ENCODE results near the gene CDH4.

CDH4 gene

DNA sequence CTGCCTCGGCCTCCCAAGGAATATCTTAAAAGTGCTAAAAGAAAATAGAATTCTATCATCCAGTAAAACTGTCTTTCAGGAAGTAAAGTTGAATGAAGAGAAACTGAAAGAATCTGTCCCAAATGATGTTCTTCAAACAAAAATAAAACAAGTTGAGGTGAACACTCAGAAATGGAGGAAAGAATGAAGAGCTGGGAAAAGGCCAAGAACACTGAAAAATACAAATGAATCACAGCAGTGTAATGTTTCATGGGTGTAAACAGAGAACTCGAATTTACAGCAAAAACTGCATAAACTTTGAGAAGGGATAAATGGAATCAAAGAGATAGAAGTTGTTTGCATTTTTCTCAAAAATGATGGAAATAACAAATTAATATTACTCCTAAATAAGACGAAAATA, 496.3 kb downstream of the CDH4 start:
- DNase-seq, result no peak

DNA sequence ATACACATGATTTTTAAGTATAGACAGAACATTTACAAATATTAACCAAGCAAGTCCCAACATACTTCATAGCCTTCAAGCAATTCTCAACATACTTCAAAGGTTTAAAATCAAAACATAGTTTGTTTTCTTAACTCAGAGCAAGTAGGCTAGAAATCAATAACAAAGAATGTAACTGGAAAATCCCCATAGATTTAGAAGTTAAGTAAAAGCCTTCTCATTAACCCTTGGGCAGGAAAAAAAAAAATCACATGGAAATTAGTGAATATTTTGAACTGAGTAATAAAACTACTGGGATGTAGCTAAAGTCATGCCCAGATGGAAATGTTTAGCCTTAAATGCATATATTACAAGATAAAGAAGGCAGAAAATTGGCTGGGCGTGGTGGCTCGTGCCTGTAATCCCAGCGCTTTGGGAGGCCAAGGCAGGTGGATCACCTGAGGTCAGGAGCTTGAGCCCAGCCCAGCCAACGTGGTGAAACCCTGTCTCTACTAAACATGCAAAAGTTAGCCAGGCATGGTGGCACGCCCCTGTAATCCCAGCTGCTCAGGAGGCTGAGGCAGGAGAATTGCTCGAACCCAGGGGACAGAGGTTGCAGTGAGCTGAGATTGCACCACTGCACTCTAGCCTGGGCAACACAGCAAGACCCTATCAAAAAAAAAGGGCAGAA, 497.5 kb downstream of the CDH4 start:
- DNase-seq, result no peak

DNA sequence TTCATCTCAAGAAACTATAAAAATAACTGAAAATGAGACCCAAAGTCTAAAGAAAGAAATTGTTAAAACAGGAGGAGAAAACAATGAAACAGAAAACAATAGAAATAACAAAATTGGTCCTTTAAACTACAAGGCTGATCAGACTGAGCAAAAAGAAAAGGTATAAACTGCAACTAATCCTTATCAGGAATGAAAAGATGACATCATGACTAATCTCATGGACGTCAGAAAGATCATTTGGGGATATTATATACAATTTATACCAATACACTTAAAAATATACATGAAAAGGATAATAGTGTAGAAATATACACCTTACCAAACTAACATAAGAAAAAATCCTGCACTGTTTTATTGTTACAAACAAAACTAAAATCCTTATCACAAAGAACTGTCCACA, 498.0 kb downstream of the CDH4 start:
- no peak for DNase-seq

GRCh38 chr20:61752576-61752975, 500.5 kb downstream of the CDH4 start:
- DNase-seq, result no peak

DNA sequence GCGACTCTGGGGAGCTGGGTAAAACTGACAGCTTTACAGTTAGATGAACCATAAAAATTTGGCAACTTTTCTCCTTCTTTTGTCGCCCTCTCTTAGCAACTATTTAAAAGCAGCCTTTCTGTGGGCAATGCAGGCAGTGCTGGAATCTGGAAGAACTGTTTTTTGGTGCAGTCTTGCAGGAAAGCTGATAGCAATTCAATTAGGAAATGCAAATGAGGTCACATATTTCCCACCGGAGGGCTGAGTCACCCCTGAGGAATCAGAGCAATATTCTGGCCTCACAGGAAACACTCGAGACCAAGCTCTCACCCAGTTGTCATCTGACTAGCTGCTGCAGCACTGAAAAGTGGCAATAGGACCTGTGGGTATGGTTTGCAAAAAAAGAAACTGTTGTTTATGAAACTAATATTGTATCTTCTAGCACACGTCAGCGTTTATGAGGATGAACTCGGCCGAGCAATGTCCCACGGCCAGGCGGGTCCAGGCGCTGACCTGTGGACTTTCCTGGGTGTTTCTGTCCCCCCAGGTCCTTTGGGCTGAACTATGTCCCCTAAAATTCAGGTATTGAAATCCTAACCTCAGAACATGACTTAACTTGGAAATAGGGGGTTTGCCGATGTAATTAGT, 501.4 kb downstream of the CDH4 start:
- no peak for DNase-seq

DNA sequence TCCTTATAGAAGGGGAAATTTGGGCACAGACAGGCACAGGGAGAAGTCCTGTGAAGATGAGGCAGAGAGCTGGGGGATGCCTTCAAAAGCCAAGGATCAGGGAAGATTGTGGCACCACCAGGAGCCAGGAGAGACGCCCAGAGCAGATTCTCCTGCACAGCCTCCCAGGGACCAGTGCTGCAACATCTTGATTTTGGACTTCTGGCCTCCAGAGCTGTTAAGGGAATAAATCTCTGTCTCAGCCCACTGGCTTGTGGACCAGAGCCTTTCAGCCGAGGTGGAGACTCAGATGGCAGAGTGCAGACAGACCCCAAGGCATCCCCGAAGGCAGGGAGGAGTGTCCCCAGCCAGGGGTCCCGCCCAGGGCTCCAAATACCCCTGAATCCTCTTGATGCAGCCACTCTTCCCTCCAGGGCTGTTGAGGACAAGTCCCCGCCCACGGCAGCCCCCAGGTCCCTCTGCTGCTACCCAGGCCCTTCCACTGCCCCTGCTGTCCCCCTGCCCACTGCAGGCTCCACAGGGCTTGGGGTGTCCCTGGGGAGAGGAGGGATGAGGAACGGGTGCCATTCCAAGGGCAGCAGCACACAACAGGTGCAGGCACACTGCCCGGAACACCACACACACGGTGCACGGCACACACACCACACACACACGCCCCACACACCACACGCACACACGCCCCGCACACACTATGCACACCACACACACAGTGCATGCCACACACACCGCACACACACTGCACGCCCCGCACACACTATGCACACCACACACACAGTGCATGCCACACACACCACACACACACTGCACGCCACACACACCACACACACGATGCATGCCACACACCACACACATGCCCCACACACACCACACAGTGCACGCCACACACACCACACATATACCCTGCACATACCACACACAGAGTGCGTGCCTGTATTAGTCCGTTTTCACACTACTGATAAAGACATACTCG, 502.2 kb downstream of the CDH4 start:
- no peak for DNase-seq

DNA sequence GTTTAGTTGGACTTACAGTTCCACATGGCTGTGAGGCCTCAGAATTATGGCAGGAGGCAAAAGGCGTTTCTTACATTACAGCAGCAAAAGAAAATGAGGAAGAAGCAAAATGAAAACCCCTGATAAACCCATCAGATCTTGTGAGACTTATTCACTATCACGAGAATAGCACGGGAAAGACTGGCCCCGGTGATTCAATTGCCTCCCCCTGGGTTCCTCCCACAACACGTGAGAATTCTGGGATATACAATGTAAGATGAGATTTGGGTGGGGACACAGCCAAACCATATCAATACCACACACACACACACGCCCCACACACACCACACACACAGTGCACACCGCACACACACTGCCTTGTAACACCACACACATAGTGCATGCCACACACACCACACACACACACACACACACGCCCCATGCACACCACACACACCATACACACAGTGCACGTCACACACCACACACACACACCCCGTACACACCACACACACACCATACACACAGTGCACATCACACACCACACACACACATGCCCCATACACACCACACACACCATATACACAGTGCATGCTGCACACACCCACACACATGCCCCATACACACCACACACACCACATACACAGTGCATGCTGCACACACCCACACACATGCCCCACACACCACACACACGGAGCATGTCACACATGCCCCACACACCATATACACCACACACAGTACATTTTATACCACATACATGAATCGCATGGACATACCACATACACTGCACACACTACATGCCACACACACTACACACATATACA, 503.1 kb downstream of the CDH4 start:
- no peak for DNase-seq

DNA sequence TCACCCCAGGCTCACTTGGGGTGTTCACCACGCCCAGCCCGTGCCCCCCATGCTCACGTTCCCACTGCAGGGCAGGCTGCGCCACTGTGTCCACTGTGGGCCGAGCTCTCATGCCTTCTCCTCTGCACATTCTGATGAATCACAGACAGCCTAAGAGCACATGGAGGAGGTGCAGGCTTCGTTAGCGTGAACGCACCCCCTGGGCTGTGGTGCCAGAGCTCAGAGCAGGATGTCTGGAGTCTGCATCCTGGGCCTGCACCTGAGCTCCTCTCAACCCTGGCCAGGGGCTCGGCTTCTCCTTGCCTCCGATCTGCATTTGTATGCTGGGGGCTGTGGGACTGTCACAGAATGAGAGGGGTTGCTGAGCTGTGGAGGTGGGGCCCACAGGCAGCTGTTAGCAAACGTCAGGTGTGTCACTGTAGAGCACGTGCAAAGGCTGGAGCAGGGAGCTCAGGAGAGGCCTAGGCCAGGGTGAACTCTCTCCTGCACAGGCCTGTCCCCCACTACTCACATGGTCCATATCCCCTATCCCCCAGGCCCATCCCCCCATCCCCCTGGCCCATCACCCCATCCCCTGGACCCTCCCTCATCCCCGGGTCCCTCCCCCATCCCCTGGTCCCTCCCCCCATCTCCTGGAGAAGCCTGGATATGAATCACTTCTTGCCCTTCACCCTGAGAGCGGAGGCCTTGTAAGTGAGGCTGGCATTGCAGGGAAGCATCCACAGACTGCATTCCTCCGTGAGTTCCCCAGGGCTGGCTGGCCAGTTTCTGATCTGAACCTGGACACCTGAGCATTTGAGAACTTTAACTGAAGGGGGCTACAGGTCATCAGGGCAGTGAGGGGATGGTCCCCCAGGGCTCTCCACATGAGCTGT, 504.1 kb downstream of the CDH4 start:
- DNase-seq, result no peak

GRCh38 chr20:61756966-61757677, 505.1 kb downstream of the CDH4 start:
- DNase-seq, result no peak

DNA sequence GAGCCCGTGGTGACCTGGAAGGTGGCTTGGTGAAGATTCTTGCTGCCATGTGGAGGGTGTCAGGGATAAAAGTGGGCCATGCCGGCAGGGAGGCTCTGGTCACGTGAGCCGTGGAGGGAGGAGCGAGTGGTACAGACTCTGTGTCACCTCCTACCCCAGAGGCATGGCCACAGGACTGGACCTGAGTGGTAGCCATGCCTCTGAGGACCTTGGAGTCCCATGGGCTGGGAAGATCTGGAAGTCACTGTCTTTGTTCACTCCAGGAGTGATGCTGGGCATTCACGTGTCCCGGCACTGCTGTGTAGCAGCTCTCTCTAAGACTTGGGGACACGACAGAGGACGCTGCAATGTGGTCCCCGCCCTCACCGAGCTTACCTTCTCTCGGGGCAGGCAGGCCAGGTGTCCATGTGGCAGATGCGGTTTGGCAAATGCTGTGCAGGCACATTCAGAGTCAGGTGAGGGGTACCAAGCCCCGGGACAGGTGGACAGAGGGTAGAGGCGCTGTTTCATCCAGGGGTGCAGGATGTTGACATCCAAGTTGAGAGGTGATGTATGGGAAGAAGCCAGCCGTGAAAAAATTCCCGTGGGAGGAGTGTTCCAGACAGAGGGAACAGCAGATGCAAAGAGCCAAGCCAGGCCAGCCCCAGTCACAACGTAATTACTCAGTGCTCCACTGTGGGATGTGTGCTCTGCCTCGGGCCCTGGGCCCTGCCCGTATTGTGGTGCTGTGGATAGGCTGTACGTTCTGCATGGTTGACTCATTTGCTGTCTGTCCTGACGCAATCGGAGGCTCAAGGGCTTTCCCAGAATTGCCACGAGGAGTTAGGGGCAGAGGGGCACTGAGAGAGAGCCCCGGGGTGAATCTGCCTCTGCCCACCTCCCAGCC, 505.9 kb downstream of the CDH4 start:
- no peak for DNase-seq

DNA sequence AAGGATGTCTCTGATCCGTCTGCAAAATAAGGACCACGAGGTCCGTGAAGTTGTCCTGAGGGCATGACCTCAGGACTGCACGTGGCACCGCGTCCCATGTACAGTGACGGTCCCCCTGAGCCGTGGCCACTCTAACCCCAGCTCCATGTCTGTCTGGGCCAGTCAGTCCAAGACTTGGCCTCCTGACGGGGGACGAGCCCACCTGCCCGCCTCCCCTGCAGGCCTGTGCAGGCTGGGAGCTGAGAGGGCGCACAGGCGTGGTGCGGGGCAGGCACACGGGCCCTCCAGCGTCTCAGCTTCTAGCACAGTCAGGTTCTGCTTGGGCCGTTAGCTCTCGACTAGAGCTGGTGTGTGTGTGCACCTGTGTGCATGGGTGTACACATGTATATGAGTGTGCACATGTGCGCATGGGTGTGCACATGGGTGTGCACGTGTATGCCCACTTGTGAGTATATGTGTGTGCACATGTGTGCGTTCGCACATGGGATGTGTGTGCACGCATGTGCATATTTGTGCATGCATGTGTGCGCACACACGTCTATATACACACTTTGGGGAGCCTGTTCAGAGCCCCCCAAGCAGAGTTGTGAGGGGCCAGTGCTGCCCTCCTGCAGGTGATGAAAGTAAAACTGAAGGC, 506.6 kb downstream of the CDH4 start:
- DNase-seq, result peak; percentile 11

DNA sequence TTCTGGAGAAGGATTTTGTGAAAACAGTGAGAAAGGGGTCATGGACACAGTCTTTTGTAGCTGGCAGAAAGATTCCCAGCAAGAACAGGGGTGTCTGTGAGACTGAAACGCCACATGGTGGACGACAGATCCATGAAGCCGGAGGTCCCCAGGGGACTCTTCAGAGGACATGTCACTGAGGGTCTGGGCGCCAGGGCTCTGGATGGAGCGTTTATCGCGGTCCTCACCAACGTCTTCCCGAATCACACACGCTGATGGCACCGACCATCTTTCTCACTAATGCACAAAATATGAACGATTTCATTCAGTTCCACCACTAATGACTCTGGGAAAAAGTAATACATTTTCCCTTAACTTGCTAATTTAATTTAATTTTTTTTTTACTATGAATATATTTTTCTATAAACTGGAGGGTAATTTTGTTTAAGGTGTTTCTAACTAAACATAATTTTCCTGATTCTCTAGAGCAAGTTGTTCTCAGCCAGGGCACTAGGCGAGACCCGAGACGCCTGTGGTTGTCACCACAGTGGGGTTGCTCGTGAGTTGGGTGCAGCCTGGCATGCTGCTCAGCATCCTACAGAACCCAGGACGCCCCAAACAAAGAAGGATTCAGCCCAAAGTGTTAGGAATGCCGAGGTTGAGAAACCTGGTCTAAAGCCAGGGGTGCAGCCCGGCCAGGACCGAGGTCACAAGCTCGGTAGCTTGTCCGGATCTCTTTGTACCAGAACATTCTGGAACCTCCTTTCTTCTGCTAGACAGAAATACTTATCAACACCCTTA, 507.4 kb downstream of the CDH4 start:
- peak; percentile 5 for DNase-seq

DNA sequence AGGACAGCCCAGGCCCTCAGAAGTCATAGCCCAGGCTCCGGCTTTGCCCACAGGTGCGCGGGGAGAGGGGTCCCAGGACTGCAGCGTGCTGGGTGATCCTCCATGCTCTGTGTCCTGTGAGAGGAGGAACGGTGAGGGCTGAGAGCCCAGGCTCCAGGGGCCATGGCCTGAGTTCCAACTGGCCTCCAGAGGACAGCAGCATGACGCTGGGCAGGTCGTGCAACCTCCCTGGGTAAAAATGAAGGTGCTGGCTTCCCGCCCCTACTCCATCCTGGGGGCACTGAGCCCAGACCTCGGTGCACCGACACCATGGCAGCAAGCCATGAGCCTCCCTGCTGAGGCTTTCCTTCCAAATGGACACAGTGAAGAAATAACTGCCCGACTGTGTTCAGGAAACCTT, 508.3 kb downstream of the CDH4 start:
- DNase-seq, result no peak

- DNase-seq, result no peak
These were observed 508.7 kb downstream of the CDH4 start for GRCh38 chr20:61760731-61761130.

- no peak for DNase-seq
These were observed 509.5 kb downstream of the CDH4 start for GRCh38 chr20:61761453-61762166.

DNA sequence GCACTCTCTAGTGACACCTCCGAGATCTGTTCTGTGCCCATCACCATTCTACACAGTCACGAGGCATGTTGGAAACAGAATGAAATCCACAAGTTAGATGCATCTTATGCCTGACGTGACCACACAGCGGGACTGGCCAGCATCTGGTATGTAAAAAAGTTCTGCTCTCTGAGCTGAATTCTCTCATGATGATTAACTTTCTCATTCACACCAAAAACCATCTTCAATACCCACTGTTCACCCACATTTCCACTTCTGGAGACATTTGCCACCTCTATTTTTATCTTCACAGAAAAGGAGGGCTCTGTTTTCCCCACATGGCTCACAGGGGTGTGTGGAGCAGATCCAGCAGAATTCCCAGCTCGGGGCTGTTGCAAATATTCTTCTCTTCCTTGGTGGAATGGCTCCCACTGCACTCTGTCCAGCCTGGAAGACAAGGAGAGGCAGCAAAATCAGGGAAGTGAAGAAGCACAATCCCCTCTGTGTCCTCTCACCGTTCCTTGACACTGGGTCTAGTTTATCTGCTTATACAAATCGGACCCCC, 510.2 kb downstream of the CDH4 start:
- DNase-seq, result no peak

- DNase-seq, result no peak
These were observed 511.1 kb downstream of the CDH4 start for GRCh38 chr20:61762886-61763739.
